Stimulated activated CD8-positive, alpha-beta memory T cell treated with anti-CD3 and anti-CD28 coated beads, Interleukin-7, amount 100 ng/mL, for 24 hours (primary cell): Measurements from ENCODE around the gene FAM13A.
"Not testable (repeated sequence)": the region's sequence is repeated elsewhere in the genome, so short reads cannot be mapped to it uniquely, and the experiment has no call there.

Experiments
- DNase-seq: peaks from one replicate; pipeline ENCODE4 v3.0.0-alpha.2; 2020; ENCODE audit warnings: low read depth

FAM13A gene

GRCh38 chr4:89042055-89042454 lies 14.9 kb downstream of the FAM13A start:
- no peak for DNase-seq

- DNase-seq: no peak
These were observed 17.2 kb downstream of the FAM13A start for GRCh38 chr4:89039730-89040338.

GRCh38 chr4:89036535-89036934 lies 20.4 kb downstream of the FAM13A start:
- no peak for DNase-seq

GRCh38 chr4:89031272-89031671 lies 25.7 kb downstream of the FAM13A start:
- no peak for DNase-seq

- DNase-seq: no peak
These were observed 27.4 kb downstream of the FAM13A start for GRCh38 chr4:89029591-89029990.

- no peak for DNase-seq
These were observed 30.4 kb downstream of the FAM13A start for GRCh38 chr4:89026542-89026941.

- DNase-seq: no peak
These were observed 32.8 kb downstream of the FAM13A start for GRCh38 chr4:89024051-89024675.

GRCh38 chr4:89023140-89023539 lies 33.8 kb downstream of the FAM13A start:
- no peak for DNase-seq

- DNase-seq: no peak
These were observed 34.4 kb downstream of the FAM13A start for GRCh38 chr4:89022426-89023128.

GRCh38 chr4:89021684-89022083 lies 35.3 kb downstream of the FAM13A start:
- DNase-seq: no peak

- DNase-seq: no peak
These were observed 35.9 kb downstream of the FAM13A start for GRCh38 chr4:89021062-89021461.

- not testable (repeated sequence) for DNase-seq
These were observed 42.1 kb downstream of the FAM13A start for GRCh38 chr4:89014897-89015296.

- DNase-seq: no peak
These were observed 47.1 kb downstream of the FAM13A start for GRCh38 chr4:89009761-89010369.

- DNase-seq: no peak
These were observed 47.9 kb downstream of the FAM13A start for GRCh38 chr4:89009115-89009514.

- no peak for DNase-seq
These were observed 48.8 kb downstream of the FAM13A start for GRCh38 chr4:89008166-89008565.

GRCh38 chr4:89007338-89007939 lies 49.5 kb downstream of the FAM13A start:
- DNase-seq: no peak

GRCh38 chr4:89006307-89006706 lies 50.7 kb downstream of the FAM13A start:
- DNase-seq: no peak

- DNase-seq: not testable (repeated sequence)
These were observed 51.9 kb downstream of the FAM13A start for GRCh38 chr4:89005066-89005465.

GRCh38 chr4:89001647-89002445 lies 55.1 kb downstream of the FAM13A start:
- DNase-seq: no peak

- no peak for DNase-seq
These were observed 56.1 kb downstream of the FAM13A start for GRCh38 chr4:89000844-89001360.

- no peak for DNase-seq
These were observed 56.6 kb downstream of the FAM13A start for GRCh38 chr4:89000382-89000781.
